Measurements from ENCODE around the gene NPTX1. TPM values are rescaled to one million over a fixed set of nuclear protein-coding genes. Genes with fewer than 3 reads are reported as not detected.

Gene NPTX1
- total and polyA plus RNA-seq, 4 donors, result 0.56 to 7.5 (median 1.2) TPM

- 88 to 93% methylated on average over 4 of the region's 4 CpGs for WGBS, 2 donors
- H3K9ac ChIP-seq (ENCODE audit: insufficient read depth in 1 of 2, low read length in 2 of 2), result no peak overlapping the region
- DNase-seq, result no peak
- H3K27me3 ChIP-seq (ENCODE audit: control insufficient read depth in 3 of 3, insufficient read depth in 3 of 3, low read length in 2 of 3), result peaks cover 0 to 7% (median 0%) of the 10 kb centered on the region in 3 donors
- H3K9me3 ChIP-seq (ENCODE audit: control insufficient read depth in 4 of 4, insufficient read depth in 3 of 4, low read length in 3 of 4), result no peaks in the 10 kb centered on the region
- H3K4me1 ChIP-seq (ENCODE audit: control insufficient read depth in 5 of 5, insufficient read depth in 5 of 5, low read length in 5 of 5), result peaks cover 0 to 8% (median 0%) of the 10 kb centered on the region in 5 donors
- TF ChIP-seq, protein P1, sequence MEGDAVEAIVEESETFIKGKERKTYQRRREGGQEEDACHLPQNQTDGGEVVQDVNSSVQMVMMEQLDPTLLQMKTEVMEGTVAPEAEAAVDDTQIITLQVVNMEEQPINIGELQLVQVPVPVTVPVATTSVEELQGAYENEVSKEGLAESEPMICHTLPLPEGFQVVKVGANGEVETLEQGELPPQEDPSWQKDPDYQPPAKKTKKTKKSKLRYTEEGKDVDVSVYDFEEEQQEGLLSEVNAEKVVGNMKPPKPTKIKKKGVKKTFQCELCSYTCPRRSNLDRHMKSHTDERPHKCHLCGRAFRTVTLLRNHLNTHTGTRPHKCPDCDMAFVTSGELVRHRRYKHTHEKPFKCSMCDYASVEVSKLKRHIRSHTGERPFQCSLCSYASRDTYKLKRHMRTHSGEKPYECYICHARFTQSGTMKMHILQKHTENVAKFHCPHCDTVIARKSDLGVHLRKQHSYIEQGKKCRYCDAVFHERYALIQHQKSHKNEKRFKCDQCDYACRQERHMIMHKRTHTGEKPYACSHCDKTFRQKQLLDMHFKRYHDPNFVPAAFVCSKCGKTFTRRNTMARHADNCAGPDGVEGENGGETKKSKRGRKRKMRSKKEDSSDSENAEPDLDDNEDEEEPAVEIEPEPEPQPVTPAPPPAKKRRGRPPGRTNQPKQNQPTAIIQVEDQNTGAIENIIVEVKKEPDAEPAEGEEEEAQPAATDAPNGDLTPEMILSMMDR (IDR thresholded peaks at IDR 0.05; ENCODE audit: control extremely low read depth, extremely low read depth), result no peak
- no peak for ATAC-seq (ENCODE audit: insufficient read depth, low FRiP score)
- H3K4me3 ChIP-seq, result no peak overlapping the region
- H3K36me3 ChIP-seq (ENCODE audit: control insufficient read depth in 4 of 4, insufficient read depth in 4 of 4, low read length in 4 of 4), result no peaks in the 10 kb centered on the region
- no peak overlapping the region for H3K27ac ChIP-seq (ENCODE audit: low read depth in 1 of 2, low read length in 1 of 2)
These were observed 28.6 kb downstream of the NPTX1 start for GRCh38 chr17:80447790-80448189.

DNA sequence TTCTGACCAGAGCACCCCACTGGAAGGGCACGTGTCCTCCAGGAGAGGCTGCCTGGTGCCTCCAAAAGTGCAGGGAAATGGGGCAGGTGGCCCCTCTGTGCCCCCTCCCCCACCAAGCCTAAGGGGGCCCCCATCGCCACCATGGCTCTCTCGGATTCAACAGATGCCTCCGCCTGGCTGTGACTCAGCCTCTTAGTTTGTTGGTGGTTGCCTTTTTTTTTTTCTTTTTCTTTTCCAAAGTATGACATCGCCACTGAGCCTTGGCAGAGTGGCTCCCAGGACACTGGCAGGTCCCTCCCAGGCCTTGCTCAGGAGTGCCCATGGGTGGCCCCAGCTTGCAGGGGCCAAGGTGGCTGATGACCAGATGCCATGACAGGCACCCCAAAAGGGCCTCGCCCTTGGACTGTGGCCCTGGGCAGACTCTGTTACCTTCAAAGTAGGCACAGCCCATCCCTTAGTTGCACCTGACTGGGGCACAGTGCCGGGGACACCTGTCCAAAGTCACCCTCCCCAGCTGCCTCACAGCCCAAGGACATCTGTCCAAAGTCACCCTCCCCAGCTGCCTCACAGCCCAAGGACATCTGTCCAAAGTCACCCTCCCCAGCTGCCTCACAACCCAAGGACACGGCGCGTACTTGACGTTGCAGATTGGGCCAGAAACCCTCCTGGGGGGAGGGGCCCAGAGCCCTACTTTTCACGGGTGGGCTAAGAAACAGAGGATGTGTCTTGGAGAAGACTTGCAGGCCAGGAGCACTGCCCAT is 29.6 kb downstream of the NPTX1 start:
- WGBS, 2 donors, result 78 to 82% methylated on average over 12 of the region's 12 CpGs
- H3K27ac ChIP-seq (ENCODE audit: low read depth in 1 of 2, low read length in 1 of 2), result no peak overlapping the region
- ATAC-seq (ENCODE audit: insufficient read depth, low FRiP score), result no peak
- no peak for DNase-seq
- no peaks in the 10 kb centered on the region for H3K9me3 ChIP-seq (ENCODE audit: control insufficient read depth in 4 of 4, insufficient read depth in 3 of 4, low read length in 3 of 4)
- H3K4me1 ChIP-seq (ENCODE audit: control insufficient read depth in 5 of 5, insufficient read depth in 5 of 5, low read length in 5 of 5), result peaks cover 0 to 8% (median 0%) of the 10 kb centered on the region in 5 donors
- peaks cover 0 to 7% (median 0%) of the 10 kb centered on the region in 3 donors for H3K27me3 ChIP-seq (ENCODE audit: control insufficient read depth in 3 of 3, insufficient read depth in 3 of 3, low read length in 2 of 3)
- TF ChIP-seq, protein P1 (IDR thresholded peaks at IDR 0.05; ENCODE audit: control extremely low read depth, extremely low read depth), result no peak
- no peak overlapping the region for H3K4me3 ChIP-seq
- no peaks in the 10 kb centered on the region for H3K36me3 ChIP-seq (ENCODE audit: control insufficient read depth in 4 of 4, insufficient read depth in 4 of 4, low read length in 4 of 4)
- H3K9ac ChIP-seq (ENCODE audit: insufficient read depth in 1 of 2, low read length in 2 of 2), result no peak overlapping the region

GRCh38 chr17:80445726-80446110 is 30.7 kb downstream of the NPTX1 start:
- ATAC-seq (ENCODE audit: insufficient read depth, low FRiP score), result no peak
- WGBS, 2 donors, result 85 to 92% methylated on average over 10 of the region's 10 CpGs
- no peaks in the 10 kb centered on the region for H3K9me3 ChIP-seq (ENCODE audit: control insufficient read depth in 4 of 4, insufficient read depth in 3 of 4, low read length in 3 of 4)
- H3K4me3 ChIP-seq, result no peak overlapping the region
- TF ChIP-seq, protein P1 (IDR thresholded peaks at IDR 0.05; ENCODE audit: control extremely low read depth, extremely low read depth), result no peak
- H3K4me1 ChIP-seq (ENCODE audit: control insufficient read depth in 5 of 5, insufficient read depth in 5 of 5, low read length in 5 of 5), result peaks cover 0 to 8% (median 0%) of the 10 kb centered on the region in 5 donors
- no peak overlapping the region for H3K9ac ChIP-seq (ENCODE audit: insufficient read depth in 1 of 2, low read length in 2 of 2)
- no peak overlapping the region for H3K27ac ChIP-seq (ENCODE audit: low read depth in 1 of 2, low read length in 1 of 2)
- peaks cover 0 to 7% (median 0%) of the 10 kb centered on the region in 3 donors for H3K27me3 ChIP-seq (ENCODE audit: control insufficient read depth in 3 of 3, insufficient read depth in 3 of 3, low read length in 2 of 3)
- no peak for DNase-seq
- no peaks in the 10 kb centered on the region for H3K36me3 ChIP-seq (ENCODE audit: control insufficient read depth in 4 of 4, insufficient read depth in 4 of 4, low read length in 4 of 4)

Data from lung (tissue), 12 donors.